Endometrium (tissue), 2 donors: ENCODE results near the gene RYR3.

Source experiments
- FAIRE-seq: peaks from 2 replicates; lab custom pipeline; 2012; peaks lifted over from hg19 to GRCh38; lab: Jason Lieb, UNC
- donor health status: control.
- donor health status: control.

RYR3 gene

GRCh38 chr15:33451385-33451784, 140.6 kb downstream of the RYR3 start:
- FAIRE-seq, result no peak

DNA sequence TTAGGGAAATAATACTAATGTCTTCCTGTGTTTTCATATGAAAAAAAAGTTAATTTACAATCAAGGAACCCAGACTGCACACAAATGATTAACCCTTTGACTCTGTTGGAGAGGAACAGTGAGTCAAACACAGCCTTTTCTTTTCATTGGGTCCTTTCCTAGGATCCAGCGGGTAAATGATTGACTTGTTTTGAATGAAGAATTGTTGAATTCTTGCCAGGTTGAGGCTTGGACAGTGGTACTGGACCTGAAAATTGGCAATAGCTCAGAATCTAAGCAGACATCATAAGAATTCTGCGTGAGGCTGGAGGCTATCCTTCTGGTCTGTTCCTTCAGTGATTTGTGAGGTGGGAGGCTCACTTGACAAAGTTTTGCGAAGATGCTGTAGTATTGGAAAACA, 143.0 kb downstream of the RYR3 start:
- FAIRE-seq, result no peak

GRCh38 chr15:33454346-33454745, 143.6 kb downstream of the RYR3 start:
- FAIRE-seq, result no peak

DNA sequence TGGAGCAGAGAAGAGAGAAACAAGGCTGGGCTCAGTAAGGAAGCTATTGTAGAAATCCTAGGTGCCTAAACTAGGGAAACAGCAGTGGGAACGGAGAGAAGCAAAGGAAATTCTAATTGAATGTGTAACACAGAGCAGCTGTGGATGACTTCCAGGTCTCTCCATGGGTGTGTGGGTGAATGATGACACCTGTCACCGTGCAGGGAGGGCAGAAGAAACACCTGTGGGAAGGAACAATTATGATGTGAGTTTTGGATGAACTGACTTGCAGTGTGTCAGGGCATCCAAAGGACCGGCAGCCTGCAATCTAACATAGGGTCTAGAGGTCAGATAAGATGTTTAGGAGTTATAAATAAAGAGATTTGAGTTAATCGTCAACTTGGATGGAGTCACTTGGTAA, 144.2 kb downstream of the RYR3 start:
- no peak for FAIRE-seq

DNA sequence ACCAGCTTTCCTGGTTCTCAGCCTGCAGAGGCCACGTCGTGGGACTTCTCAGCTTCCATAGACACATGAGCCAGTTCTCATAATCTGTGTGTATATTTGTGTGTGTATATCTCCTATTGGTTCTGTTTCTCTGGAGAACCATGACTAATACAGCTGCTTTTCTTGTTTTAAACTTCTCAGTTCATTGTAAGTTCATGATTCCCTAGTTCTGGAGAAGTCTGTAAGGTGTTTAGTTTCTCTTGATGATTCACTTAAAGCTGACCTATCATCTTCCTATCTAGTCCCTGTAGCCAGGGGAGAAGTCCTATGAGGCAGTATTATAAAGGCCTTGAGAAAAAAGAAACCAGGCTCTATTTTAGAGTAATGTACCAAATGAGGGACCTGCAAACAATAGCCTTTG, 147.7 kb downstream of the RYR3 start:
- no peak for FAIRE-seq

GRCh38 chr15:33460166-33460805, 149.5 kb downstream of the RYR3 start:
- no peak for FAIRE-seq

DNA sequence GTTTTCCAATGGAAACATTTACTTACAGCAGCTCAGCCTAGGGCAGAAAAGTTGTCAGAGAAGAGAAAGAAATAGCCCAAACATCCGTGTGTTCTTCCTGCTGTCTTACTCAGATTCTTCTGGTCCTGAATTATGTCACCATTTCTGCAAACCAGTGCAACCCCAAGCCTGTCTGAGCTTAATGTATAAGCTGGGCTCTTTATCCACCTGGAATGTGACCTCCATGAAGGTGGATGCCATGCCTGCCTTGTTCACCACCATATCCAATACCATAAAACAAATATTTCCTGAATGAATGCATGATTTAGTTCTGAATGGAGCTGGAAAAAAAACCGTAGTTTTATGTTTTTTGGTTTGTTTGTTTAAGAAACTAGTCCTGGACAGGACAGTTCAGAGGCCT, 150.9 kb downstream of the RYR3 start:
- FAIRE-seq, result no peak

DNA sequence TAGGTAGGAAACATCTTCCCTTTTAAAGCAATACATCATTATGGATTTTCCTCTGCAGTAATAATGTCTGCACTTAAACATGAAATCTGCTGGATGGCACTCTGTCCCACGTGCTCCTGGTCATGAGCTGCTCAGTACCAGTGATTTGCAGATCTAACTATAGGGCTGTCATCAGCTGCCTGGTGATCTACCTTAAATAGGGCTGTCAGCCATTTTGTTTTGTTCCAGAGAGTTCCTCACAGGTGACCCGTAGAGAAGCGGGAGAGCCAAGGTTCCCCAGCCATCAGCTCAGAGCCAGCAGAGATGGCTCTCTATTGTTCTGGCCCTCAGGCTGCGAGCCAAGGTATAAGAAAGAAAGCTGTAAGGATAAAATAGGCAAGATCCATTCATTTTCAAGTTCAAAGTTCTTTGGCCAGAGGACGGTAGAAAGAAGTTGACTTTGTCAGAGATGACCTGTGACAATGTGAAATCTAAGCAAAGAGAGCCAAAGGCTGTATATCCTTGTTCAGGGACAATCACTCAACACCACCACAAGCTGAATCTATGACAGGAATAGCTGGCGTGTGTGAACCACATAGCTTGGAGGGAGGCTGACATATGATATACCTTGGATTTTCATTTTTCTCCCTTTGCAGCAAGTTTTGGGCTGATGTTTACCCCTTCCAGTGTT, 156.5 kb downstream of the RYR3 start:
- no peak for FAIRE-seq

DNA sequence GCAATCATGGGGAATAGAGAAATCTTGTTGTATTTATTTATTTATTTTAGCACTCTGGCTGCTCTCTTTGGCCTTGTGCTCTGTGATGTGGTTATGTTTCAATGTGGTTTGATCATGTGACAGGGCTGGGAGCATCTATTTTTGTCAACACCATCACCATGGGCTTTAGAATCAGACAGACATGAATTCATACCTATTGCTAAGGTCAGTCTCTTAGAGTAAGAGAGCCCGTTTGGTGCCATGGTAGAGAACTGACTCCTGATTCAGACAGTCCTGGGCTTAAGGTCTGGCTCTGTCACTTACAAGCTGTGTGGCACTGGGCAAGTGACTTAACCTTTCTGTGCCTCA, 157.0 kb downstream of the RYR3 start:
- no peak for FAIRE-seq

DNA sequence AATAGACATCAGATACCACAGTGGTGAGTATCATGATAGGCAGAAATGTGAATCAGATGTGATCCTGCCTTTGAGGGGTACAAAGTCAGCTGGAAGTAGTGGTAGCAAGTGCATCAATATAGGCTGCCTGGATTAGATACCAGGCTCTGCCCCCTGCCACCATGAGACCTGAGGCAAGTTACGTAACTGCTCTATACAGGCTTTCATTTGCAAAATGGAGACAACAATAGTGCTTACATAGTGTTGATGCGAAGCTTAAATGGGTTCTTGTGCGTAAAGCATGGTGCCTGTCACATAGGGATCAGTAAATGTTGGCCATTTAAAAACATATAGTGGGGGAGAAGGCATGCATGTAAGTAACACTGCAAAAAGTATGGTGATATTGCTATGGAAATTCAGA, 158.0 kb downstream of the RYR3 start:
- FAIRE-seq, result no peak

- FAIRE-seq, result no peak
Observed at GRCh38 chr15:33473005-33473404, 162.2 kb downstream of the RYR3 start.

DNA sequence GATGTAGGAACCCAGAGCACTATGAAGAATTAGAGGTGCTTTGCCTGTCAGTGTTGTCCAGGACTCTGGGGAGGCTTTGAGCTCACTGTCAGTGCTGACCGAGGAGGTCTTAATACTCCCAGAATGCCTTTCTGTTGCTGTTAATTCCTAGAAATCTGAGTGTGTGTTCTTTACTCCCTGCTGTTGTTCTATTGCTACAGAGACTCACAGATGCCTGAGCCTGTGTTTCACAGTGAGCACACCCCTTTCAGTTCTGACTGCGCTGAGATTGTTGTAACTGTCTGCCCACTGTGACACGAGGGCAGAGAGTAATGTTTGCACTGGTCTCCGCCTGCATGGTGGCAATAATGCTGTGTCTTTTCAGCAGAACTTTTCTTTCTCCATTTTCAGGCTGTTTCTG, 162.9 kb downstream of the RYR3 start:
- no peak for FAIRE-seq

GRCh38 chr15:33476076-33476475, 165.3 kb downstream of the RYR3 start:
- no peak for FAIRE-seq

DNA sequence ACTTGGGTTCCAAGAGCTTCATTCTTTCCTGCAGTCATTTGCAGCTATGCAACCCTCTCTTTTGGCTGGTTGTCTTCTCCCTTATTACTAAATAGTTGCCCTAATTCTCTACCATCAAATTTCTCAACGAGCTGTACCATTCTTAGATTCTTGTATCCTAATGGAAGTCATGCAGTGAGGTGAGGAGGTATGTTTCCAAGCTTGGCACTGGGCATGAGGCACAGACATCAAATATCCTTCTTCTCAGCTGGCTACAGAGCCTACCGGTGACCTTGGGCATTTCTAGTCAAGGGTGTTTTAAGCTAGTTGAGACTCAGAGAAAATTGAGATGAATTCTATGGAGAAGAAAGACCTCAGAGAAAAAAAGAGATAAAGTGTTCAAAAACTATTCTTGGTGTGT, 166.1 kb downstream of the RYR3 start:
- no peak for FAIRE-seq

- FAIRE-seq, result no peak
Observed at GRCh38 chr15:33489335-33489734, 178.6 kb downstream of the RYR3 start.

- FAIRE-seq, result no peak
Observed at GRCh38 chr15:33490703-33491102, 179.9 kb downstream of the RYR3 start.

GRCh38 chr15:33492434-33493052, 181.8 kb downstream of the RYR3 start:
- no peak for FAIRE-seq

GRCh38 chr15:33494306-33494705, 183.5 kb downstream of the RYR3 start:
- FAIRE-seq, result no peak

- FAIRE-seq, result no peak
Observed at GRCh38 chr15:33500432-33501195, 189.8 kb downstream of the RYR3 start.

DNA sequence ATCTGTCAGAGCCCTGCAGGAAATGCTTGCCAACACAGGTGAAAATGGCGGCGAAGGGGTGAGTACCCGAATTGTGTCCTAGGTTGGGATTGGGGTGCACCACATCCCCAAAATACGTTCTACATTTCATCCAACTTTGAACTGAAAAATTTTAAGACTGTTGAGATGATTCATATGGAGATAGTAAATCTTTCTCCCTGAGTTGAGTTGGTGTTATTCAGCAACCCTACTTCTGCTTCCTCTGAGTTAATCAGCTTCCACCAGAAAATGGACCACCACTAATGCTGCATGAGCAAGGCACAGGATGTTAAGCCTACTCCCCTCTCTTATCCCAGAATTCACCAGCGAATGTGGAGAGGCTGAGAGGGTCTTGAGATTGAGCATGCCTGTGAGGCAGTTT, 192.9 kb downstream of the RYR3 start:
- no peak for FAIRE-seq

- no peak for FAIRE-seq
Observed at GRCh38 chr15:33506781-33507296, 196.1 kb downstream of the RYR3 start.

GRCh38 chr15:33508703-33509102, 197.9 kb downstream of the RYR3 start:
- FAIRE-seq, result no peak

DNA sequence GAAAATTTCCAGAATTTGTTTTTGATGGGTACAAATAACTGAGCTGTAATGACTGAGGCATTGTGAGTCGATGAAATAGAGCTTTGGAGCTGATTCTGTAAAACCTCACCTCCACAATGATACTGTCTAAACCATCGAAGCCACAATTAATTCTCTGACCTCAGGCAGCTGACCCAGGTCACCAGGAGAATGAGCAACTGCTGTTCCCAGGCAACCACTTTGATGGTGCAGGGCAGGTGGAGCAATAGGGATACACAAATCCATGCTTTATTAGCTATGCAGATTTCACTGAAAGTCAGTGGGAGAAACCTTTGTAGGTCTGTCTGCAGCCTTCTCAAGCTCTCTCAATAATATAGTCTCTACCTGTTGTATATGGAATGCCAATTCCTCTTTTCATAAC, 204.4 kb downstream of the RYR3 start:
- FAIRE-seq, result no peak
